ENCODE measurements around the gene KCNJ15. TPM values are rescaled to one million over a fixed set of nuclear protein-coding genes. Genes with fewer than 3 reads are reported as not detected.

The KCNJ15 gene
- polyA plus RNA-seq, 3 donors = 4.5 to 26.5 (median 8.0) TPM

GRCh38 chr21:38351176-38351959 is 94.6 kb downstream of the KCNJ15 start:
- H3K4me1 ChIP-seq (ENCODE audit: control insufficient read depth in 1 of 2, insufficient read depth in 2 of 2, low read length in 2 of 2) = peaks cover 25 to 28% of the 10 kb centered on the region in 2 donors
- H4K20me1 ChIP-seq (ENCODE audit: insufficient read depth, low read length) = no peaks in the 10 kb centered on the region
- no peaks in the 10 kb centered on the region for H3K27me3 ChIP-seq (ENCODE audit: control insufficient read depth in 2 of 2, insufficient read depth in 2 of 2, low read length in 2 of 2)
- H3K36me3 ChIP-seq (replicated peaks in 1 of 2; ENCODE audit: control insufficient read depth in 1 of 2, insufficient read depth in 2 of 2, low read length in 2 of 2) = no peaks in the 10 kb centered on the region
- TF ChIP-seq, protein P1, sequence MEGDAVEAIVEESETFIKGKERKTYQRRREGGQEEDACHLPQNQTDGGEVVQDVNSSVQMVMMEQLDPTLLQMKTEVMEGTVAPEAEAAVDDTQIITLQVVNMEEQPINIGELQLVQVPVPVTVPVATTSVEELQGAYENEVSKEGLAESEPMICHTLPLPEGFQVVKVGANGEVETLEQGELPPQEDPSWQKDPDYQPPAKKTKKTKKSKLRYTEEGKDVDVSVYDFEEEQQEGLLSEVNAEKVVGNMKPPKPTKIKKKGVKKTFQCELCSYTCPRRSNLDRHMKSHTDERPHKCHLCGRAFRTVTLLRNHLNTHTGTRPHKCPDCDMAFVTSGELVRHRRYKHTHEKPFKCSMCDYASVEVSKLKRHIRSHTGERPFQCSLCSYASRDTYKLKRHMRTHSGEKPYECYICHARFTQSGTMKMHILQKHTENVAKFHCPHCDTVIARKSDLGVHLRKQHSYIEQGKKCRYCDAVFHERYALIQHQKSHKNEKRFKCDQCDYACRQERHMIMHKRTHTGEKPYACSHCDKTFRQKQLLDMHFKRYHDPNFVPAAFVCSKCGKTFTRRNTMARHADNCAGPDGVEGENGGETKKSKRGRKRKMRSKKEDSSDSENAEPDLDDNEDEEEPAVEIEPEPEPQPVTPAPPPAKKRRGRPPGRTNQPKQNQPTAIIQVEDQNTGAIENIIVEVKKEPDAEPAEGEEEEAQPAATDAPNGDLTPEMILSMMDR (IDR thresholded peaks at IDR 0.05) = no peak
- peak overlapping the region in 1 of 2 donors; percentile 47 for H3K4me3 Mint-ChIP-seq
- no peak overlapping the region for H2AFZ ChIP-seq (ENCODE audit: insufficient read depth, low read depth, low read length, poor library complexity, severe bottlenecking)
- H3K4me1 Mint-ChIP-seq = peaks cover 34% of the 10 kb centered on the region
- intact Hi-C loops (cut with micrococcal nuclease) = loop anchor here (5.0 to 10.0 kb wide), 2 partner anchors 54 to 647 kb away; no protein-coding TSS in a partner anchor
- peak overlapping the region; percentile 27 for H3K4me2 ChIP-seq (replicated peaks; ENCODE audit: extremely low read depth, low read length, poor library complexity, severe bottlenecking)
- DNase-seq = no peak
- peaks cover 0 to 5% (median 1%) of the 10 kb centered on the region in 7 donors for H3K9me3 Mint-ChIP-seq
- peak overlapping the region; percentile 5 for H3K9ac ChIP-seq (ENCODE audit: insufficient read depth, low read length, poor library complexity, severe bottlenecking)
- H3K79me2 ChIP-seq (ENCODE audit: insufficient read depth, low read length) = no peaks in the 10 kb centered on the region
- H3K4me3 ChIP-seq (replicated peaks in 1 of 3; ENCODE audit: low read depth in 2 of 3, low read length in 3 of 3) = peak overlapping the region in 1 of 3 experiments; percentile 31
- peak overlapping the region; percentile 79 to 94 (median 88) for H3K27ac Mint-ChIP-seq
- peak overlapping the region; percentile 17 to 86 for H3K27ac ChIP-seq (ENCODE audit: low read depth in 1 of 2, low read length in 2 of 2)
- peaks cover 5 to 15% (median 6%) of the 10 kb centered on the region in 3 donors for H3K27me3 Mint-ChIP-seq (ENCODE audit: low read depth in 3 of 3)
- peaks cover 0 to 4% of the 10 kb centered on the region in 2 donors for H3K36me3 Mint-ChIP-seq
- no peaks in the 10 kb centered on the region for H3K9me3 ChIP-seq (replicated peaks in 1 of 2; ENCODE audit: control insufficient read depth in 1 of 2, insufficient read depth in 1 of 2, low read length in 2 of 2)
- WGBS (ENCODE audit: insufficient coverage) = 97% methylated on average over 12 of the region's 16 CpGs

DNA sequence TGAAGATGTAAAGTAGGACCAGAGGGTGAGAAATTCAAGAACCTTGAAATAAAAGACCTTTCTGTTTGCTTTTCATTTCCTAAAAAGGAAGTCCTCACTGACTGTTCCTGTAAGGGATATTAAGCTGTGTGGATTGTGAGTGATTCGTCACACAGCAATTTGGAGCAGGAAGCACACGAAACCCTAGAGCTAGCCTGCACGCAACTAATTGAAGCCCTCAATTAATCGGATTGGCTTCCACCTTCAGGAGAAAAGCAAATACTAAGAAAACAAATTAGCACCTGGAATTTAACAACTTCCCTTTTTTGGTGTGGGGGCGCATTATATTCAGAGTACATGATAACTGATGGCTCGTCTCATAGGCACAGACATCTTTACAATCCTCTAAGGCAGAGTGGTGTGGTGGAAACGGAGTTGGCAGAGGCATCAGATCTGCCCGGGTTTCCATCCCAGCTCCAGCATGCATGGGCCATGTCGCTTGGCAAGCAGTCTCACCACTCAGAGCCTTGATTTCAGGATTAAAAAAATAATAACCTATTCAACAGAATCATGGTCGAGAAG is 95.2 kb downstream of the KCNJ15 start:
- H3K27me3 ChIP-seq (ENCODE audit: control insufficient read depth in 2 of 2, insufficient read depth in 2 of 2, low read length in 2 of 2) = no peaks in the 10 kb centered on the region
- no peaks in the 10 kb centered on the region for H3K36me3 ChIP-seq (replicated peaks in 1 of 2; ENCODE audit: control insufficient read depth in 1 of 2, insufficient read depth in 2 of 2, low read length in 2 of 2)
- H3K36me3 Mint-ChIP-seq = peaks cover 0 to 4% of the 10 kb centered on the region in 2 donors
- peak overlapping the region; percentile 79 to 94 (median 88) for H3K27ac Mint-ChIP-seq
- H3K27ac ChIP-seq (ENCODE audit: low read depth in 1 of 2, low read length in 2 of 2) = peak overlapping the region in 1 of 2 donors; percentile 86
- 100% methylated on average over 1 of the region's 10 CpGs for WGBS (ENCODE audit: insufficient coverage)
- no peaks in the 10 kb centered on the region for H3K79me2 ChIP-seq (ENCODE audit: insufficient read depth, low read length)
- peaks cover 25 to 28% of the 10 kb centered on the region in 2 donors for H3K4me1 ChIP-seq (ENCODE audit: control insufficient read depth in 1 of 2, insufficient read depth in 2 of 2, low read length in 2 of 2)
- no peak overlapping the region for H2AFZ ChIP-seq (ENCODE audit: insufficient read depth, low read depth, low read length, poor library complexity, severe bottlenecking)
- intact Hi-C loops (cut with micrococcal nuclease) = loop anchor here (1.0 to 10.0 kb wide), 4 partner anchors 55 to 647 kb away; no protein-coding TSS in a partner anchor
- H3K4me1 Mint-ChIP-seq = peaks cover 35% of the 10 kb centered on the region
- H3K9me3 Mint-ChIP-seq = peaks cover 0 to 5% (median 1%) of the 10 kb centered on the region in 7 donors
- H4K20me1 ChIP-seq (ENCODE audit: insufficient read depth, low read length) = no peaks in the 10 kb centered on the region
- peak overlapping the region; percentile 27 for H3K4me2 ChIP-seq (replicated peaks; ENCODE audit: extremely low read depth, low read length, poor library complexity, severe bottlenecking)
- peak overlapping the region; percentile 34 for H3K9ac ChIP-seq (ENCODE audit: insufficient read depth, low read length, poor library complexity, severe bottlenecking)
- TF ChIP-seq, protein P1 (IDR thresholded peaks at IDR 0.05) = no peak
- H3K4me3 Mint-ChIP-seq = peak overlapping the region; percentile 13 to 47
- peak; percentile 70 to 86 (median 82) for DNase-seq
- peaks cover 4 to 15% (median 6%) of the 10 kb centered on the region in 3 donors for H3K27me3 Mint-ChIP-seq (ENCODE audit: low read depth in 3 of 3)
- H3K9me3 ChIP-seq (replicated peaks in 1 of 2; ENCODE audit: control insufficient read depth in 1 of 2, insufficient read depth in 1 of 2, low read length in 2 of 2) = no peaks in the 10 kb centered on the region
- H3K4me3 ChIP-seq (replicated peaks in 1 of 3; ENCODE audit: low read depth in 2 of 3, low read length in 3 of 3) = peak overlapping the region in 1 of 3 experiments; percentile 29
